NT2/D1 (cell line): ENCODE measurements around the gene PPA2.

Experiments
- YY1 ChIP-seq: IDR thresholded peaks from 2 replicates; pipeline ENCODE4 v1.6.1; 2011; ENCODE audit not compliant: insufficient read length, insufficient read depth
- ZNF274 ChIP-seq: IDR thresholded peaks from 2 replicates; pipeline ENCODE4 v1.6.1; 2011; ENCODE audit warnings: mild to moderate bottlenecking, low read depth, low read length

DNA sequence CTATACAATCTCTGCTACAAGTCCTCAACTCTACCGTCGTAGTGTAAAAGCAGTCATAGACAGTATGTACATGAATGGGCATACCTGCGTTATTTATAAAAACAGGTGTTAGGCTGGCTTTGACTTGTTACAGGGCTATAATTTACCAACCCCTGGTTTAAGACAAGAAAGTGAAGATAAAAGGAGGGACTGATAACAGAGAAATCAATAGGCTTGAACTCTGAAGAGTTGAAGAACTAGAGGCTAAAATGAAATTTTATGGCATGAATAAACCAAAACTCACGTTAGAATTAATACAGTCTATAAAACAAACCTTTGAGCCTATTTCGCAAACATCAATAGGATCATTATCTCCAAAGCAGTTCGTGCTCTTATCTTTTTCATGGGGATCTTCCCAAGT, 36.2 kb downstream of the PPA2 start:
- TF ChIP-seq ZNF274 (no peak), YY1 (no peak)
